ENCODE measurements around the gene TMEM167A. TPM values are rescaled to one million over a fixed set of nuclear protein-coding genes. Genes with fewer than 3 reads are reported as not detected.
A peak's percentile ranks its signal among the peaks of the same experiment; 100 is the strongest.

TMEM167A gene
- total RNA-seq, 2 donors from 2014 or later, result 56.9 to 125 TPM

- ATAC-seq, result no peak
- Mint-ChIP-seq H3K27ac (no peak overlapping the region), H3K36me3 (peaks cover 4% of the 10 kb centered on the region), H3K9me3 (no peaks in the 10 kb centered on the region), H3K4me1 (ENCODE audit: low read depth in 2 of 2) (no peaks in the 10 kb centered on the region), H3K27me3 (peaks cover 0 to 3% of the 10 kb centered on the region in 2 donors), H3K4me3 (no peak overlapping the region)
- DNase-seq (ENCODE audit: low spot score), result no peak
These were observed 38.3 kb downstream of the TMEM167A start for GRCh38 chr5:83038924-83039323.

DNA sequence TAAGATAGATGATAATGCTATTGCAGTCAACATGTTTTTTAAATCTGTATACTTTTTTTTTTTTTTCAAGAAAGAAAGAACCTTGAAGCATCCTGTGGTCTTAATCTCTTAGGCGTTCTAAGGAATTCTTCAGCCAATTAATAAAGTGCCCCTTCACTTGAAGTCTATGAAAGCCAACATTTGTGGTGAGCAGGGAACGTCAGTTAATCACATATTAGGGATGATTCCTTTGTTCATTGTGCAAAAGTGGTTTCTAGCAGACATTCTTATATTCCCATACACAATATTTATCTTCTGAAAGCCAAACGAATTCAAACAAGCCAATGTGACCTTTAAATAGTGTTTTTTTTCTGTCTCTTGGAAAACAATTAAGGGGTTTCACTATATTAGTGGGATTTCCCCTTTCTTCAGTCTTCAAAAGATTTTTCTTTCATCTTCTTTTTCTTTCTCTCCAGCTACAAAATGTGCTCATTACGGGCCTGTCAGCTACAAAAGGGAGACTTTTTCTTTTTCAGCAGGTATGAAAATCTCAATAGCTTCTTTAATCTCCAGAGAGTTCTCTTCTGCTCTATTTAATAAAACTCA, 40.1 kb downstream of the TMEM167A start:
- Mint-ChIP-seq H3K27ac (no peak overlapping the region), H3K27me3 (peaks cover 0 to 3% of the 10 kb centered on the region in 2 donors), H3K36me3 (no peaks in the 10 kb centered on the region), H3K9me3 (no peaks in the 10 kb centered on the region), H3K4me3 (no peak overlapping the region), H3K4me1 (ENCODE audit: low read depth in 2 of 2) (no peaks in the 10 kb centered on the region)
- ATAC-seq, result no peak
- DNase-seq (ENCODE audit: low spot score), result no peak

- Mint-ChIP-seq H3K9me3 (no peaks in the 10 kb centered on the region), H3K4me1 (ENCODE audit: low read depth in 2 of 2) (no peaks in the 10 kb centered on the region), H3K27ac (no peak overlapping the region), H3K36me3 (no peaks in the 10 kb centered on the region), H3K27me3 (peaks cover 0 to 3% of the 10 kb centered on the region in 2 donors), H3K4me3 (no peak overlapping the region)
- DNase-seq (ENCODE audit: low spot score) (no peak), ATAC-seq (peak in 1 of 2 donors; percentile 53)
These were observed 41.7 kb downstream of the TMEM167A start for GRCh38 chr5:83035373-83036100.

DNA sequence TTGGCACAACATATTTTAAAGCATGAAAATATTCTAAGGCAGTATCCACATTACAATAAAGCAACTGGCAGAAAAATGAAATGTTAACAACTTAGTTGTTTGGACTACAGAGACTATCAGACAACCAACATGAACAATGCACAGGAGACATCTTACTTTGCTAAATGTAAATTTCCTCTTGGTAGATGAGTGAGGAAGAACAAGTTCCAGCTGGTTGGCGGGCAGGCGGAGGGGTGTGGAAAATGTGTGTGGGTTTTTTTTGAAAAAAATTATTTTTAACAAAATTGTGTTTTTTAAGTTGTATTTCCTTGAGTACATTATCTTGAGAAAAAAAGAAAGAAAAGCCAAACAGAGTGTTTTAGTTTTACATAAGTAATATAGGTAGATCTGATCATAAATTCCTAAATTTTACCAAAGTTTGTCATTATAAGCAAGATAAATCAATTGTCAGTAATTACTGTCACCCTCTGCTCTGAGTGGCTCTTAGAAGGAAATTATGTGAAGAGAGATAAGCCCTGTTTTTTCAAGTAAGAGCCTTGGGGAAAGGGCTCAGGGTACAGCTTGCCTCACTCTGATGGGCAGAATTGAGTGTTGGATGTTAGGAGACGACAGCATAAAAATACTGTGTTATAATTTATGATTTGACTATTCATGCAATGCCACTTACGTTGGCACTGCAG, 42.5 kb downstream of the TMEM167A start:
- Mint-ChIP-seq H3K4me3 (no peak overlapping the region), H3K36me3 (no peaks in the 10 kb centered on the region), H3K27ac (no peak overlapping the region), H3K9me3 (no peaks in the 10 kb centered on the region), H3K27me3 (peaks cover 0 to 3% of the 10 kb centered on the region in 2 donors), H3K4me1 (ENCODE audit: low read depth in 2 of 2) (no peaks in the 10 kb centered on the region)
- ATAC-seq (no peak), DNase-seq (ENCODE audit: low spot score) (no peak)

DNA sequence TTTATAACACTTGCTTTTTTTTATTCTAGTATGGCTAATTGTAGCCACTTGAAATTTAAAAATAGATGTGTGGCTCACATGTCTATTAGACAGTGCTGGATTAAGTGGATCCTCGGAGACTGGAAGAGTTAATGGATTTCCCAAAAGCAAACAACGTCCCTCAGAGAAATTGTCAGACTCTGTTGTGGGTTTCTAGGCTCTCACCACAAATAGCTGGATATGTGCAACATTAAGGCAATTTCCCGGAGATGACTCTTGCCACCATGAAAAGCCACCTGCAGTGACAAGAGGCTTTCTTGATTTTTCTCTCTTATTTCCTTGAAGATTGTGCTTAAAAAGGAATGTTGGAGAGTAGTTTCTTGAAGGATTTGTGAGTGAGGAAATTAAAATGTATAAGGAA, 43.2 kb downstream of the TMEM167A start:
- no peaks in the 10 kb centered on the region for H3K36me3 Mint-ChIP-seq
- H3K27ac Mint-ChIP-seq, result no peak overlapping the region
- H3K4me3 Mint-ChIP-seq, result no peak overlapping the region
- H3K9me3 Mint-ChIP-seq, result no peaks in the 10 kb centered on the region
- no peaks in the 10 kb centered on the region for H3K4me1 Mint-ChIP-seq (ENCODE audit: low read depth in 2 of 2)
- ATAC-seq, result no peak
- DNase-seq (ENCODE audit: low spot score), result no peak
- H3K27me3 Mint-ChIP-seq, result peaks cover 0 to 3% of the 10 kb centered on the region in 2 donors

GRCh38 chr5:83031381-83031780, 45.8 kb downstream of the TMEM167A start:
- ATAC-seq (no peak), DNase-seq (ENCODE audit: low spot score) (no peak)
- H3K4me1 Mint-ChIP-seq (ENCODE audit: low read depth in 2 of 2), result no peaks in the 10 kb centered on the region
- no peak overlapping the region for H3K4me3 Mint-ChIP-seq
- peaks cover 0 to 3% of the 10 kb centered on the region in 2 donors for H3K27me3 Mint-ChIP-seq
- H3K27ac Mint-ChIP-seq, result no peak overlapping the region
- H3K9me3 Mint-ChIP-seq, result no peaks in the 10 kb centered on the region
- H3K36me3 Mint-ChIP-seq, result no peaks in the 10 kb centered on the region

- Mint-ChIP-seq H3K27me3 (peaks cover 5 to 9% of the 10 kb centered on the region in 2 donors), H3K4me3 (no peak overlapping the region), H3K27ac (no peak overlapping the region), H3K9me3 (no peaks in the 10 kb centered on the region), H3K4me1 (ENCODE audit: low read depth in 2 of 2) (no peaks in the 10 kb centered on the region), H3K36me3 (no peaks in the 10 kb centered on the region)
- ATAC-seq (no peak), DNase-seq (ENCODE audit: low spot score) (no peak)
These were observed 47.3 kb downstream of the TMEM167A start for GRCh38 chr5:83029912-83030311.

GRCh38 chr5:83026930-83027687, 50.1 kb downstream of the TMEM167A start:
- Mint-ChIP-seq H3K27me3 (peaks cover 2 to 9% of the 10 kb centered on the region in 2 donors), H3K27ac (no peak overlapping the region), H3K36me3 (no peaks in the 10 kb centered on the region), H3K9me3 (no peaks in the 10 kb centered on the region), H3K4me1 (ENCODE audit: low read depth in 2 of 2) (no peaks in the 10 kb centered on the region), H3K4me3 (no peak overlapping the region)
- DNase-seq (ENCODE audit: low spot score), result no peak
- no peak for ATAC-seq

DNA sequence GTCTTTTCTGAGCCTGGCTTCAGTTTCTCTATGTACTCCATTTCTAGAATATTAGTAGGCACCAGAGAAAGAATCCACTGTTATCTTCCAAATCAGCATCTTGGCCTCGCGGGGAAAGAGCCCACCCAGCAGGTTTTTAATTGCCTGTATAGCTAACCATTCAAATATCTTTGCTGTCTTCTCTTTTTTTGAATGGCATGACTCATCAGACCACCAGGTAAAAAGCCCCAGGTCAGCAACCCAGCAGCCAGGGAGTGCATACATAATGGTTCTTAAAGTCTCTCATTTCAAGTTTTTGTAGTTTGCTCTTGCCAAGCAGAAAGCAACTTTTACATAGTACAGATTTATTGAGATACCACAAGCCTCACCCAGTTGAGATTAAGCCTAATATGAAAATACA, 50.7 kb downstream of the TMEM167A start:
- no peak overlapping the region for H3K27ac Mint-ChIP-seq
- ATAC-seq, result no peak
- no peak for DNase-seq (ENCODE audit: low spot score)
- H3K4me3 Mint-ChIP-seq, result no peak overlapping the region
- no peaks in the 10 kb centered on the region for H3K36me3 Mint-ChIP-seq
- peaks cover 2 to 9% of the 10 kb centered on the region in 2 donors for H3K27me3 Mint-ChIP-seq
- H3K9me3 Mint-ChIP-seq, result no peaks in the 10 kb centered on the region
- H3K4me1 Mint-ChIP-seq (ENCODE audit: low read depth in 2 of 2), result no peaks in the 10 kb centered on the region

GRCh38 chr5:83025690-83026478, 51.3 kb downstream of the TMEM167A start:
- ATAC-seq (no peak), DNase-seq (ENCODE audit: low spot score) (no peak)
- Mint-ChIP-seq H3K4me1 (ENCODE audit: low read depth in 2 of 2) (no peaks in the 10 kb centered on the region), H3K4me3 (no peak overlapping the region), H3K27ac (no peak overlapping the region), H3K36me3 (no peaks in the 10 kb centered on the region), H3K27me3 (peaks cover 2 to 9% of the 10 kb centered on the region in 2 donors), H3K9me3 (no peaks in the 10 kb centered on the region)

DNA sequence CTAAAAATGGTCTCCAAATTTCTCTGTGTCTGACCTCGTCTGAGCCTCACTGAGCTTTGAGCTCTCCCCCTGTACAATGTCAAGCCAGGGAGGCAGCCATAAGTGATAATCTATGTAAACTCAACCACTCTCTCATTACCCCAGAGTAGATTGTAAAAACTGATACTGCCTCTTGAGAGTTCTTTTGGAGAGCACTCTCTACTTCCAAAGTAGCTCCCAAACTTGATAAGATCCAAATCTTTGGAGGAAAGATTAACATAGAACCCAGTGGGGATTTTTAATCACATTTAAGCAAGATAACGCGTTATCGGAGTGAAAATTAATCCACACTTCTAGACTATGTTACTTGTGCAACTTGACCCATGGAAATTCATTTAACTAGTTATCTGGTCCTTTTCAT, 54.9 kb downstream of the TMEM167A start:
- no peaks in the 10 kb centered on the region for H3K4me1 Mint-ChIP-seq (ENCODE audit: low read depth in 2 of 2)
- H3K36me3 Mint-ChIP-seq, result no peaks in the 10 kb centered on the region
- peaks cover 2 to 9% of the 10 kb centered on the region in 2 donors for H3K27me3 Mint-ChIP-seq
- ATAC-seq (no peak), DNase-seq (ENCODE audit: low spot score) (no peak)
- peaks cover 6% of the 10 kb centered on the region for H3K9me3 Mint-ChIP-seq
- H3K27ac Mint-ChIP-seq, result no peak overlapping the region
- no peak overlapping the region for H3K4me3 Mint-ChIP-seq

DNA sequence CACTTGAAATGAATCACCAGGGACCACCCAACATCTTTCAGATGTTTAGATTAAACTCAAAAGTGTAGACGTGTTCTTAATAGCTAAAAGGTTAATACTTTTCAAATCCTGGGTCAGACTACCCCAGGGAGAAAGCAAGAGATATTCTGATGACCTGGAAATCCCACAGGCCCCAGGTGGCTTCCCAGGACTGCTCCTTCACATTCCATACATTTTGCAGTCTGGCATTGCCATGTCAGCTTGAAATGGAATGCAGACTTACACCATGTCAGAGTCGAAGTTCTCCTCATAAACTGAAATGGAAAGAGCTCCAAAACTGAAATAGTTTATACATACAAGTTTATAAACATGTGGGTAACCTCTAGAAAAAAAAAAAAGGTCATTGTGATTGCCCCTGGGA, 61.5 kb downstream of the TMEM167A start:
- Mint-ChIP-seq H3K4me3 (no peak overlapping the region), H3K4me1 (ENCODE audit: low read depth in 2 of 2) (no peaks in the 10 kb centered on the region), H3K27me3 (no peaks in the 10 kb centered on the region), H3K9me3 (peaks cover 6% of the 10 kb centered on the region), H3K36me3 (no peaks in the 10 kb centered on the region), H3K27ac (no peak overlapping the region)
- DNase-seq (ENCODE audit: low spot score) (no peak), ATAC-seq (no peak)

DNA sequence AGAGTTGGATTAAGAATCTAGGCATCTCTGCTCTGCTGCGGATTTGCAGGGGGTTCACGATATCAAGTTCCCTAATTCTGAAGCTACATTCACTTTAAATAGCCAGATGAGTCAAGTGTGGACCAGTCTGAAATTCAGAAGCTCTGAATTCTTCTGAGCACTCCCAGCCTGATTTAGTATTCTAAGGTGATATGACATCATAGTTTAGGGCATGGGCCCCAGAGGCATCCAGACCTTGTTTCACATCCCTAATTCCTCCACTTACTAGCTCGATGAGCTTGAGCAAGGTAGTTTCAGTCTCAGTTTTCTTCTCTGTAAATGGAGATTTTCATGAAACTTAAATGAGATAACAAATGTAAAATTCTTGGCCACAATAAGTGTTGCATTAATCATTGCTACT, 65.2 kb downstream of the TMEM167A start:
- DNase-seq (ENCODE audit: low spot score), result no peak
- no peak for ATAC-seq
- H3K27me3 Mint-ChIP-seq, result no peaks in the 10 kb centered on the region
- H3K27ac Mint-ChIP-seq, result no peak overlapping the region
- H3K4me3 Mint-ChIP-seq, result no peak overlapping the region
- no peaks in the 10 kb centered on the region for H3K4me1 Mint-ChIP-seq (ENCODE audit: low read depth in 2 of 2)
- H3K9me3 Mint-ChIP-seq, result no peaks in the 10 kb centered on the region
- H3K36me3 Mint-ChIP-seq, result no peaks in the 10 kb centered on the region
